Measurements from ENCODE around the gene SUSD2.

- TF ChIP-seq CTCF (IDR thresholded peaks at IDR 0.05; ENCODE audit: low read depth, low read length, poor library complexity, severe bottlenecking) (no peak), EZH2phosphoT487 (IDR thresholded peaks at IDR 0.05; ENCODE audit: borderline replicate concordance, low read length) (no peak)
Measured at GRCh38 chr22:24224468-24224867, 43.2 kb downstream of the SUSD2 start.
